Measurements from ENCODE around the gene CLDN6. TPM values are rescaled to one million over a fixed set of nuclear protein-coding genes. Genes with fewer than 3 reads are reported as not detected.

Gene CLDN6
- polyA plus RNA-seq, 4 donors = 0.04 to 24.4 TPM; not detected in 2

DNA sequence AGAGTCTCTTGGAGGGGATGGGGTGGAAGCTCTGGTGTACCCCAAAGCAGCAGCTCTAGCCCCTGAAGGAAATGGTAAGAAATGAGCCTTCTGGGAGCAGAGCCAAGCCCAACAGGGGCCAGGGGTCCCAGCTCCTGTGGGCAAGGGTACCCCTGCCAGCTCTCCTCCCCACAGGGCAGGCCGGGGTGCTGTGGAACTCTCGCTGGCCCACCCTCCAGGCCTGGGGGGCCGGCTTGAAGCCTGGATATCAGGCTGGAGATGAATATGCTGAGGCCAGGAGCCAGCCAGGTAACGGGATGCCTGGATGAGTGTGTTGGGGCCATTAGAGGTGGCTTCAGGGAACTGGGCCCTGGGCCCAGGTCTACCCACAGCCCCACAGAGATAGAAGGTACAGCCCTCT is 17.4 kb downstream of the CLDN6 start:
- DNase-seq (no peak), FAIRE-seq (no peak)
- Histone ChIP-seq H3K36me3 (ENCODE audit: control insufficient read depth in 3 of 3, insufficient read depth in 2 of 3, low read depth in 1 of 3, low read length in 3 of 3) (peaks cover 0 to 43% (median 0%) of the 10 kb centered on the region in 3 donors), H3K4me1 (ENCODE audit: control insufficient read depth in 3 of 3, insufficient read depth in 2 of 3, low read depth in 1 of 3, low read length in 2 of 3) (no peaks in the 10 kb centered on the region), H3K27ac (ENCODE audit: low read depth in 1 of 3, low read length in 2 of 3) (no peak overlapping the region), H3K4me3 (ENCODE audit: low read depth in 1 of 3, low read length in 3 of 3) (no peak overlapping the region), H3K9me3 (ENCODE audit: control insufficient read depth in 2 of 2, insufficient read depth in 1 of 2, low read depth in 1 of 2, low read length in 1 of 2) (no peaks in the 10 kb centered on the region), H3K27me3 (ENCODE audit: control insufficient read depth in 3 of 3, insufficient read depth in 3 of 3, low read length in 3 of 3) (no peaks in the 10 kb centered on the region)
- 76 to 87% (median 84%) methylated on average over 4 of the region's 4 CpGs for WGBS, 3 donors

DNA sequence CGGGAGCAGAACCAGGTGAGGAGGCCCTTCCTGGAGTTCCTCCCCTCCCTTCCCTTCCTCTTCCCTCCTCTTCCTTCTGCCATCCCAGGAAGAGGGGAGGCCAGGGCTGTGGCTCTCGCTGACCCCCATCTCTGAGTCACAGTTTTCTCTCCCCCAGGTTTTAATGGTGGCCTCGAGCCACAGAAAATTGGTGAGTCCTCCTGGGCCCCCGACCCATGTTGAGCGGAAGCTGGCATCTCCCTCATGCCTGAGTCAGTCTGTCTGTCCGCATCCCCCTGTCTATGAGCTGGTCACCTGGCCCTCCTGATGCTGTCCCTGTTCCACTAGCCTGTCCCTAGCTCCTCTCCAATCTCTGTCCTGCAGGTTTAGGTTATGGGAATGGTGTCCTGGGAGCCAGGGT is 18.1 kb downstream of the CLDN6 start:
- FAIRE-seq = no peak
- no peak for DNase-seq
- Histone ChIP-seq H3K36me3 (ENCODE audit: control insufficient read depth in 3 of 3, insufficient read depth in 2 of 3, low read depth in 1 of 3, low read length in 3 of 3) (peaks cover 0 to 43% (median 0%) of the 10 kb centered on the region in 3 donors), H3K27me3 (ENCODE audit: control insufficient read depth in 3 of 3, insufficient read depth in 3 of 3, low read length in 3 of 3) (no peaks in the 10 kb centered on the region), H3K27ac (ENCODE audit: low read depth in 1 of 3, low read length in 2 of 3) (no peak overlapping the region), H3K9me3 (ENCODE audit: control insufficient read depth in 2 of 2, insufficient read depth in 1 of 2, low read depth in 1 of 2, low read length in 1 of 2) (no peaks in the 10 kb centered on the region), H3K4me1 (ENCODE audit: control insufficient read depth in 3 of 3, insufficient read depth in 2 of 3, low read depth in 1 of 3, low read length in 2 of 3) (no peaks in the 10 kb centered on the region), H3K4me3 (ENCODE audit: low read depth in 1 of 3, low read length in 3 of 3) (no peak overlapping the region)
- WGBS, 3 donors = 88 to 93% (median 92%) methylated on average over 6 of the region's 6 CpGs

DNA sequence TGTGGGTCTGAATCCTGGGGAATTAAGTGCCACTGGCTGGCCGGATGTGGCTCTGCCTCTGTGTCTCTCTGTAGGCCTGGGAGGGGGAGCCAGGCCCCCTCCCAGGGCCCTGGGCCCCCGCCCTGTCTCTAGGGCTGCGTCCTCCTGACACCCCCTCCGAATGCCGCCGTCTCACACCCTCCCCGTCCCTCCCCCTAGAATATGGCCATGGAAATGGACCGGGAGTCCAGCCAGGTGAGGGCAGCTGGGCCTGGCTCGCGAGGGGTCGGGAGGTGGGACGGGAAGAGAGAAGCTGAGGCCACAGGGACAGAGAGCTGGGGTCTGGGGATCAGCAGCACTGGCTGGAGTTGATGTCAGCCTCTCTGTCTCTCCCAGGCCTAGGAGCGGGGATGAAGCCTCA is 21.7 kb downstream of the CLDN6 start:
- no peak overlapping the region for H3K27ac ChIP-seq (ENCODE audit: low read depth in 1 of 3, low read length in 2 of 3)
- H3K27me3 ChIP-seq (ENCODE audit: control insufficient read depth in 3 of 3, insufficient read depth in 3 of 3, low read length in 3 of 3) = no peaks in the 10 kb centered on the region
- DNase-seq = no peak
- H3K4me3 ChIP-seq (ENCODE audit: low read depth in 1 of 3, low read length in 3 of 3) = no peak overlapping the region
- no peak for FAIRE-seq
- H3K36me3 ChIP-seq (ENCODE audit: control insufficient read depth in 3 of 3, insufficient read depth in 2 of 3, low read depth in 1 of 3, low read length in 3 of 3) = peaks cover 0 to 47% (median 0%) of the 10 kb centered on the region in 3 donors
- no peaks in the 10 kb centered on the region for H3K9me3 ChIP-seq (ENCODE audit: control insufficient read depth in 2 of 2, insufficient read depth in 1 of 2, low read depth in 1 of 2, low read length in 1 of 2)
- WGBS, 3 donors = 77 to 93% (median 81%) methylated on average over 12 to 13 of the region's 13 CpGs
- H3K4me1 ChIP-seq (ENCODE audit: control insufficient read depth in 3 of 3, insufficient read depth in 2 of 3, low read depth in 1 of 3, low read length in 2 of 3) = no peaks in the 10 kb centered on the region

DNA sequence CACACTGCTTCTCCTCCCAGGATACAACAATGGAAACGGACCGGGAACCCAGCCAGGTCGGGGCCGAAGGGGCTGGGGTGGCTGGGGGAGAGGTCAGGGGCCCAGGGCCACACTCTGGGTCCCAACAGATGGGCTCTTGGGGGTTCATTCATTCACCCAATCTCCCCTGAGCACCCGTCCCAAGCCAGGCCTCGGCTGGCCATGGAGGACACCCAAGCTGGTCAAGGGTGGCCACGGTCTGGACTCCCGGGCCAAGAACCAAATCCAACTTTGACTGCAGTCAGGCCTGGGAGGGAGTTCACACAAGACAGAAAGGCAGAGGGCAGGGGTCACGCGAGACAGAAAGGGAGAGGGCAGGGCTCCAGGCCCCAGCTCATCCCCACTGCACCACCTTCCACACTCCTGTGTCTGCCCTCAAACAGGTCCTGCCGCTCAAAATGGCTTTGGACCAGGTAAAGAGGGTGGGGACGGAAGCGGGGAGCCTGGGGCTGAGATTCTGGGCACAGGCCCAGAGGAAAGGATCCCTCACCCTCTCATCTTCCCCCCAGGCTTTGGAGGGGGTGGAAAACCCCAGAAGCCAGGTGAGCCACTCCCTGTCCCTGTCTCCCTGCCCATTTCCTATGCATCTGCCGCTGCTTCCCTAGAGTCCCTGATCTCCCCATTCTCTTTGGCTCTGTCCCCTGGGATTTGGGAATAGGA is 25.5 kb downstream of the CLDN6 start:
- Histone ChIP-seq H3K9me3 (ENCODE audit: control insufficient read depth in 2 of 2, insufficient read depth in 1 of 2, low read depth in 1 of 2, low read length in 1 of 2) (no peaks in the 10 kb centered on the region), H3K27ac (ENCODE audit: low read depth in 1 of 3, low read length in 2 of 3) (no peak overlapping the region), H3K4me3 (ENCODE audit: low read depth in 1 of 3, low read length in 3 of 3) (no peak overlapping the region), H3K27me3 (ENCODE audit: control insufficient read depth in 3 of 3, insufficient read depth in 3 of 3, low read length in 3 of 3) (peaks cover 0 to 4% (median 0%) of the 10 kb centered on the region in 3 donors), H3K4me1 (ENCODE audit: control insufficient read depth in 3 of 3, insufficient read depth in 2 of 3, low read depth in 1 of 3, low read length in 2 of 3) (no peaks in the 10 kb centered on the region), H3K36me3 (ENCODE audit: control insufficient read depth in 3 of 3, insufficient read depth in 2 of 3, low read depth in 1 of 3, low read length in 3 of 3) (peaks cover 0 to 15% (median 0%) of the 10 kb centered on the region in 3 donors)
- FAIRE-seq = no peak
- WGBS, 3 donors = 82 to 86% (median 84%) methylated on average over 12 to 14 of the region's 14 CpGs
- DNase-seq = no peak

DNA sequence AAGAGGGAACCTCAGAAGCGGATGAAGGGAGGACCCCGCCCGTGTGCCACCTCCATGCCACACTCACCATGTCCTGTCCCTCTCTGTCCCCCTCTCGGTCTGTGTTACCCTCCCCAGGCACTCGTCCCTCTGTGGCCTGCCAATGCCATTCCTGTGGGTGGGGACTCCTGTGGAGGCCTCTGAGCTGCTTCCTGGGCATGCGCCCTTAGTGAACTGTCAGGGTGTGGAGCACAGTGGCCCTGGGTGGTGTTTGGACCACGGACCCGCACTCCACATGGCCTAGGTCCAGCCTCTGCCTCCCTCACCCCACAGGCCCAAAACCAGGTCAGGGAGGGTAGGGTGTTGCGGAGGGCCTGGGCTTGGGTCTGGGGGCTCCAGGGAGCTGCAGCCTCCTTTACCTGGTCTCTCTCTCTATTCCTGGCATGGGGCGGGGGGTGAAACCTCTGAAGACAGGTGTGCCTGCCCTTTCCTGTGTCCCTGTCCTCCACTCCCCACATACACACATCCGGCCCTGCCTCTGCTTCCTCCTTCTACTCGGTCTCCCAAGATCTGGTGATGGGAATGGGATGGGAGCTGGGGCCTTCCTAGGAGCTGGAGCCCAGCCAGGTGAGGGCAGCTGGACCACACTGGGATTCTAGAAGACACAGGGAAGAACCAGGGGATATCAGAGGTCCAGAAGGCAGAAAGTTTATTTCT is 26.3 kb downstream of the CLDN6 start:
- Histone ChIP-seq H3K27me3 (ENCODE audit: control insufficient read depth in 3 of 3, insufficient read depth in 3 of 3, low read length in 3 of 3) (peaks cover 0 to 4% (median 0%) of the 10 kb centered on the region in 3 donors), H3K4me1 (ENCODE audit: control insufficient read depth in 3 of 3, insufficient read depth in 2 of 3, low read depth in 1 of 3, low read length in 2 of 3) (no peaks in the 10 kb centered on the region), H3K27ac (ENCODE audit: low read depth in 1 of 3, low read length in 2 of 3) (no peak overlapping the region), H3K9me3 (ENCODE audit: control insufficient read depth in 2 of 2, insufficient read depth in 1 of 2, low read depth in 1 of 2, low read length in 1 of 2) (no peaks in the 10 kb centered on the region), H3K4me3 (ENCODE audit: low read depth in 1 of 3, low read length in 3 of 3) (no peak overlapping the region), H3K36me3 (ENCODE audit: control insufficient read depth in 3 of 3, insufficient read depth in 2 of 3, low read depth in 1 of 3, low read length in 3 of 3) (peaks cover 0 to 15% (median 0%) of the 10 kb centered on the region in 3 donors)
- 70 to 81% (median 72%) methylated on average over 11 to 12 of the region's 12 CpGs for WGBS, 3 donors
- DNase-seq (no peak), FAIRE-seq (no peak)

DNA sequence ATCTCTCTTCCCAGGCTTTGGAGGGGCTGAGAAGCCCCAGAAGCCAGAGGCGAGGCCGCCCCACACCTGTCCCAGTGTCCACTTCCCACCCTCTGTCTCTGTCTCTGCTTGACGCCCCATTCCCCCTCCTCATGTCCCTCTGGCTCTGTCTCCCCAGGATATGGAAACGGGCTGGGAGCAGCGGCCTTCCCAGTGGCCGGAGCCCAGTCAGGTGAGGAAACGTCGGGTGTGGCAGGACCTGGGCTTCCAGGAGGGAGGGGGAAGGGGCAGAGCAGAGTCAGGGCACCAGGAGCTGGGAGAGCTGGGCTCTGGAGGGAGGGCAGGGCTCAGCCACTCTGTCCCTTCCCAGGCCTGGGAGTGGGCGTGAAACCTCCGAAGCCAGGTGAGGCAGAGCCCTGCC is 27.1 kb downstream of the CLDN6 start:
- no peak for FAIRE-seq
- H3K4me3 ChIP-seq (ENCODE audit: low read depth in 1 of 3, low read length in 3 of 3) = no peak overlapping the region
- no peak for DNase-seq
- no peak overlapping the region for H3K27ac ChIP-seq (ENCODE audit: low read depth in 1 of 3, low read length in 2 of 3)
- WGBS, 3 donors = 44 to 66% (median 61%) methylated on average over 6 to 10 of the region's 10 CpGs
- H3K27me3 ChIP-seq (ENCODE audit: control insufficient read depth in 3 of 3, insufficient read depth in 3 of 3, low read length in 3 of 3) = peaks cover 0 to 4% (median 0%) of the 10 kb centered on the region in 3 donors
- no peaks in the 10 kb centered on the region for H3K9me3 ChIP-seq (ENCODE audit: control insufficient read depth in 2 of 2, insufficient read depth in 1 of 2, low read depth in 1 of 2, low read length in 1 of 2)
- H3K4me1 ChIP-seq (ENCODE audit: control insufficient read depth in 3 of 3, insufficient read depth in 2 of 3, low read depth in 1 of 3, low read length in 2 of 3) = no peaks in the 10 kb centered on the region
- H3K36me3 ChIP-seq (ENCODE audit: control insufficient read depth in 3 of 3, insufficient read depth in 2 of 3, low read depth in 1 of 3, low read length in 3 of 3) = peaks cover 0 to 12% (median 0%) of the 10 kb centered on the region in 3 donors

DNA sequence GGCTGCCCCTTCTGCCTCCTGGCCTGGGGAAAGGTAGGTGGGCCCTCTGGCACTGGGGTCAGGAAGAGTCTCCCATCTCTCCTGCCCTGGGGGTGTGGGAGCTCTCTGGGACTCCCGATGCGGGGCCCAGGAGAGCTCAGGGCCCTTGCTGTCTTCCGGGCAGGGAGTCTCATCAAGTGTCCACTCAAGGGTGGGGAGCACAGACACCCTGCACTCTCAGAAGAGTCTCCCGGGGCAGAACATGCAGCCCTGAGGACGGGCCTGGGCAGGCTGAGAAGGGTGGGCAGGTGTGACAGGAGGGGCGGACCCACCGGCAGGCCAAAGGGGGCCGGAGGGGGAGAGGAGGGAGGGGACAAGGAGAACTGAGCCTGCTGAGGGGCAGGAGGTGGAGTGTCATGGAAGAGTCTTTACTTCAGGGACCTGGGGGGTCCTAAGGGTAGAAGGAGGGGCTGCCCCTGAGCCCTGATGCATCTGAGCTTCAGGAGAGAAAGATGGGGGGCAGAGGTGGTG is 29.3 kb downstream of the CLDN6 start:
- H3K36me3 ChIP-seq (ENCODE audit: control insufficient read depth in 3 of 3, insufficient read depth in 2 of 3, low read depth in 1 of 3, low read length in 3 of 3) = peaks cover 0 to 11% (median 0%) of the 10 kb centered on the region in 3 donors
- FAIRE-seq (no peak), DNase-seq (no peak)
- no peaks in the 10 kb centered on the region for H3K9me3 ChIP-seq (ENCODE audit: control insufficient read depth in 2 of 2, insufficient read depth in 1 of 2, low read depth in 1 of 2, low read length in 1 of 2)
- WGBS, 3 donors = 70 to 77% (median 73%) methylated on average over 8 of the region's 8 CpGs
- no peaks in the 10 kb centered on the region for H3K4me1 ChIP-seq (ENCODE audit: control insufficient read depth in 3 of 3, insufficient read depth in 2 of 3, low read depth in 1 of 3, low read length in 2 of 3)
- H3K27ac ChIP-seq (ENCODE audit: low read depth in 1 of 3, low read length in 2 of 3) = no peak overlapping the region
- H3K4me3 ChIP-seq (ENCODE audit: low read depth in 1 of 3, low read length in 3 of 3) = no peak overlapping the region
- H3K27me3 ChIP-seq (ENCODE audit: control insufficient read depth in 3 of 3, insufficient read depth in 3 of 3, low read length in 3 of 3) = peaks cover 0 to 4% (median 0%) of the 10 kb centered on the region in 3 donors

DNA sequence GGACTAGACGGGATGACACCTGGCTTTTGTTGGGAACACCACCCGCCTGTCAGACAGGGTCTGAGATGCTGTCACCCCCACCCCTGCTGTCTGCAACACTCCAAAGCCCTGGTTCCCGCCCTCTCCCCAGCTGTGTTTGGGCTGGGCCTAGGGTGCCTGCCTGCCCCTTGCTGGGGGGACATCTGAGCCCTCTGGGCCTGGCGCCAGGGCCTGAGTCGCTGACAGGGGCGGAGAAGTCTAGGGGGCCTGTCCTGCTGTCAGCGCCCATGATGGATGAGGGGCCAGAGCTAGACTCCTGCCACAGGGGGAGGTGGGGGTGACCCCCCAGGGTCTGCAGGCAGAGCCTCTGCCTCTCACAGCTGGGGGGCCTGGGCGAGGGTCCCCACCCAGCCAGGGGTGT is 30.1 kb downstream of the CLDN6 start:
- H3K27ac ChIP-seq (ENCODE audit: low read depth in 1 of 3, low read length in 2 of 3) = no peak overlapping the region
- no peaks in the 10 kb centered on the region for H3K9me3 ChIP-seq (ENCODE audit: control insufficient read depth in 2 of 2, insufficient read depth in 1 of 2, low read depth in 1 of 2, low read length in 1 of 2)
- no peaks in the 10 kb centered on the region for H3K4me1 ChIP-seq (ENCODE audit: control insufficient read depth in 3 of 3, insufficient read depth in 2 of 3, low read depth in 1 of 3, low read length in 2 of 3)
- H3K27me3 ChIP-seq (ENCODE audit: control insufficient read depth in 3 of 3, insufficient read depth in 3 of 3, low read length in 3 of 3) = peaks cover 0 to 4% (median 0%) of the 10 kb centered on the region in 3 donors
- peaks cover 0 to 4% (median 0%) of the 10 kb centered on the region in 3 donors for H3K36me3 ChIP-seq (ENCODE audit: control insufficient read depth in 3 of 3, insufficient read depth in 2 of 3, low read depth in 1 of 3, low read length in 3 of 3)
- FAIRE-seq = no peak
- H3K4me3 ChIP-seq (ENCODE audit: low read depth in 1 of 3, low read length in 3 of 3) = no peak overlapping the region
- no peak for DNase-seq
- WGBS, 3 donors = 69 to 73% (median 72%) methylated on average over 7 to 8 of the region's 8 CpGs
